ENCODE measurements around the gene DCAF11.

Gene DCAF11

GRCh38 chr14:24165785-24166184 is 51.2 kb downstream of the DCAF11 start:
- TF ChIP-seq PAX5 (IDR thresholded peaks at IDR 0.05; ENCODE audit: insufficient read depth, low read length, severe bottlenecking) (no peak), SPI1 (IDR thresholded peaks at IDR 0.05; ENCODE audit: low read depth, low read length) (no peak), TAF1 (IDR thresholded peaks at IDR 0.05; ENCODE audit: low read depth, low read length) (no peak), POU2F2 (IDR thresholded peaks at IDR 0.05; ENCODE audit: low read depth, low read length) (no peak), POLR2A (IDR thresholded peaks at IDR 0.05; ENCODE audit: low read depth, low read length) (no peak), POLR2AphosphoS5 (IDR thresholded peaks at IDR 0.05; ENCODE audit: low read depth, low read length) (no peak)
- DNase-seq (ENCODE audit: insufficient read length, low spot score): no peak
- FAIRE-seq: no peak

DNA sequence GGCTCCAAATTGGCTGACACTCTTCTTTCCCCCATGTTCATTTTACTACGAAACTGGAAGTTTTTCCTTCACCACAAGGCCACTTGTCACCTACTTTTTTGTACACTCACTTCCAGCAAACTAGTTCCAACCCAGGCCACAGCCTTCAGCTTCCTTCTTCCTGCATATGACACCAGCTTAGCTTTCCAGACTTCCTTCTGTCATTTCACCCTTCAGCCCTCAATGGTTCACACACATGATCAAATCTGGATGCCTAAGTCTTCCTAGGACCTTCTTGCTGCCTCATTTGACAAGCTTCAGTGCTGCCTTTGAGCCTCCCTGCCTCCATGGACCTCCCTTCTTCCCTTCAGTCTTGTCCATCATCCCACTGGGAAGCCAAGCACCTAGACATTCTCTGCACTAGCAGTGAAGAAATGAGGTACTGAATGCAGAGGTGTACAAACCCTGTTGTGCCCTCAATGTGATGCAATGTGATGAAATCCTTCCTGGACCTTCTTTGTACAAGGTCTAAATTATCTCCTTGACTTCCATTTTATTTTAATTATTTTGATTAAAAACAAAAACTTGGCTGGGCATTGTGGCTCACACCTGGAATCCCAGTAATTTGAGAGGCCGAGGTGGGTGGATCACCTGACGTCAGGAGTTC is 53.0 kb downstream of the DCAF11 start:
- FAIRE-seq: no peak
- TF ChIP-seq POLR2AphosphoS5 (IDR thresholded peaks at IDR 0.05; ENCODE audit: low read depth, low read length) (peak; percentile 79; the same call in 1 of the 2 replicates), SPI1 (IDR thresholded peaks at IDR 0.05; ENCODE audit: low read depth, low read length) (no peak)
- no peak for DNase-seq (ENCODE audit: insufficient read length, low spot score)

DNA sequence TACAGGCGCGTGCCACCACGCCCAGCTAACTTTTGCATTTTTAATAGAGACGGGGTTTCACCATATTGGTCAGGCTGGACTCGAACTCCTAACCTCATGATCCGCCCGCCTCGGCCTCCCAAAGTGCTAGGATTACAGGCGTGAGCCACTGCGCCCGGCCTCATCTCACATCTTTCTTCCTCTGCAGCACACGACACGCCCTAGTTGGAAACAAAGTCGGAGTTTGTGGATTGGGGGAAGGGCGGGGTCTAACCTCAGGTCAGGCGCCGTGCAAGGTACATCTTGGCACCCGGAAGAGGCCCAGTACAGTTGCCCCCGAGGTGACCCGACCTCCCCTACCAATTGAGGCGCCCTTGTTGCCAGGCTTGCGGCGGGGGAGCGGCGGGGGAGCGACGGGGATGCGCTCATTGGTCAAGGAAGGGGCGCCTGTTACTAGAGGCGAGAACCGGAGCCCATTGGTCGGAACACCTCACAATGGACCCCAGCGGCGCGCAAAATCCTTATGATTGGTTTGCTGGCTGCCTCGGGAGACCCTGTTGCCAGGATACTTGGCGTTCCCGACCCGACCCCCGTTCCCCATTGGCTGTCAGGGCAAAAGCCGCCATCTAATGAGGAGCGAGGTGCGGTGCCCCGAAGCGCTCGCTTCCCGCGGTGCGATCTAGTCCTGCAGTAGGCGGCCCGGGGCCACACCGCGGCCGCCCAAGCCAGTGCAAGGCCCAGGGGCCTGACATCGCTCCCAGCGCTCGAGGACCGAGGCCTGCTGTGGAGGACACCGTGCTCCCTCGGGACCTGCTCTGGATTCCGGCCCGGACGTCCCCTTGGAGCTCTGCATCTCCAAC is 57.1 kb downstream of the DCAF11 start, which contains the start of gene REC8:
Gene REC8 (plus strand): TSS at position 659 of the 839 bp plus-strand sequence. CDS start 473 bp downstream, outside the sequence.
- no peak for TF ChIP-seq SPI1 (IDR thresholded peaks at IDR 0.05; ENCODE audit: low read depth, low read length)
- peak; percentile 34; the same call in 1 of the 2 replicates for TF ChIP-seq TAF1 (IDR thresholded peaks at IDR 0.05; ENCODE audit: low read depth, low read length)
- TF ChIP-seq PAX5 (IDR thresholded peaks at IDR 0.05; ENCODE audit: insufficient read depth, low read length, severe bottlenecking): peak; percentile 47
- peak; percentile 77 for TF ChIP-seq POU2F2 (IDR thresholded peaks at IDR 0.05; ENCODE audit: low read depth, low read length)
- TF ChIP-seq POLR2AphosphoS5 (IDR thresholded peaks at IDR 0.05; ENCODE audit: low read depth, low read length): peak; percentile 92
- TF ChIP-seq POLR2A (IDR thresholded peaks at IDR 0.05; ENCODE audit: low read depth, low read length): peak; percentile 85
- peak; percentile 95 for DNase-seq (ENCODE audit: insufficient read length, low spot score)
- peak; percentile 94 for FAIRE-seq

- no peak for DNase-seq (ENCODE audit: insufficient read length, low spot score)
- TF ChIP-seq POLR2AphosphoS5 (IDR thresholded peaks at IDR 0.05; ENCODE audit: low read depth, low read length) (no peak; the same call in 1 of the 2 replicates), SPI1 (IDR thresholded peaks at IDR 0.05; ENCODE audit: low read depth, low read length) (no peak), POU2F2 (IDR thresholded peaks at IDR 0.05; ENCODE audit: low read depth, low read length) (no peak), TAF1 (IDR thresholded peaks at IDR 0.05; ENCODE audit: low read depth, low read length) (no peak), POLR2A (IDR thresholded peaks at IDR 0.05; ENCODE audit: low read depth, low read length) (no peak), PAX5 (IDR thresholded peaks at IDR 0.05; ENCODE audit: insufficient read depth, low read length, severe bottlenecking) (no peak)
- peak; percentile 57 for FAIRE-seq
Observed at GRCh38 chr14:24172261-24172860, 57.8 kb downstream of the DCAF11 start.

GRCh38 chr14:24172871-24173281 is 58.3 kb downstream of the DCAF11 start:
- FAIRE-seq (peak; percentile 20), DNase-seq (ENCODE audit: insufficient read length, low spot score) (no peak)
- TF ChIP-seq TAF1 (IDR thresholded peaks at IDR 0.05; ENCODE audit: low read depth, low read length): no peak
- TF ChIP-seq POU2F2 (IDR thresholded peaks at IDR 0.05; ENCODE audit: low read depth, low read length): no peak; the same call in 1 of the 2 replicates
- 0 out of 2 replicates have a peak, but pooled peaks have one; percentile 28 for TF ChIP-seq POLR2A (IDR thresholded peaks at IDR 0.05; ENCODE audit: low read depth, low read length)
- no peak for TF ChIP-seq PAX5 (IDR thresholded peaks at IDR 0.05; ENCODE audit: insufficient read depth, low read length, severe bottlenecking)
